WTC11 (cell line): Measurements from ENCODE around the gene TMEM154. TPM values are rescaled to one million over a fixed set of nuclear protein-coding genes. Genes with fewer than 3 reads are reported as not detected.

ENCODE experiments used
- ATAC-seq: fragments of 200-7000 bp; cut with Tn5 transposase; 2 replicates; pipeline ENCODE4 v1.10.0; 2021; ENCODE audit warnings: mild to moderate bottlenecking, moderate library complexity
- CTCF ChIA-PET: fragments of 300-600 bp; sonication (Branson Sonifier 250); formaldehyde crosslinking; loops from one replicate; lab custom pipeline; 2021; ENCODE audit warnings: antibody characterized with exemption; lab: Charles Lee
- POLR2A ChIA-PET: fragments of 350-600 bp; sonication (Branson Sonifier 250); formaldehyde crosslinking; loops from one replicate; lab custom pipeline; 2021; ENCODE audit warnings: antibody characterized with exemption; lab: Charles Lee
- DNase-seq: peaks from one replicate; pipeline ENCODE4 v3.0.0; 2021; ENCODE audit warnings: low spot score
- H3K27ac Mint-ChIP-seq: 2 replicates; pipeline ENCODE4 v1.8.0; 2021; ENCODE audit warnings: mixed read lengths
- H3K27me3 Mint-ChIP-seq: 2 replicates; pipeline ENCODE4 v1.8.0; 2021; ENCODE audit warnings: low read depth, mild to moderate bottlenecking, moderate library complexity, mixed read lengths
- H3K36me3 Mint-ChIP-seq: 2 replicates; pipeline ENCODE4 v1.8.0; 2021; ENCODE audit warnings: mixed read lengths
- H3K4me1 Mint-ChIP-seq: 2 replicates; pipeline ENCODE4 v1.8.0; 2022; ENCODE audit warnings: mixed read lengths
- H3K4me3 Mint-ChIP-seq: 2 replicates; pipeline ENCODE4 v1.8.0; 2021; ENCODE audit warnings: mild to moderate bottlenecking, moderate library complexity, mixed read lengths
- H3K9me3 Mint-ChIP-seq: 2 replicates; pipeline ENCODE4 v1.8.0; 2021; ENCODE audit warnings: mixed read lengths
- ATF1 ChIP-seq: sonication (generic); formaldehyde crosslinking; IDR thresholded peaks from 2 replicates; pipeline ENCODE4 v1.8.1; 2023; ENCODE audit warnings: mild to moderate bottlenecking, moderate library complexity, missing genetic modification reagents
- ATF3 ChIP-seq: sonication (generic); formaldehyde crosslinking; conservative IDR thresholded peaks from 2 replicates; pipeline ENCODE4 v1.8.1; 2022; ENCODE audit warnings: mild to moderate bottlenecking, missing genetic modification reagents
- CREM ChIP-seq: sonication (generic); formaldehyde crosslinking; IDR thresholded peaks from 2 replicates; pipeline ENCODE4 v1.8.1; 2022; ENCODE audit warnings: mild to moderate bottlenecking, missing genetic modification reagents, moderate library complexity
- ETV6 ChIP-seq: sonication (generic); formaldehyde crosslinking; IDR thresholded peaks from 2 replicates; pipeline ENCODE4 v1.8.1; 2022; ENCODE audit warnings: mild to moderate bottlenecking, missing genetic modification reagents
- FOXJ3 ChIP-seq: sonication (generic); formaldehyde crosslinking; IDR thresholded peaks from 2 replicates; pipeline ENCODE4 v1.9.0; 2021; ENCODE audit warnings: missing genetic modification reagents, mild to moderate bottlenecking, borderline replicate concordance
- IRF1 ChIP-seq: sonication (generic); formaldehyde crosslinking; IDR thresholded peaks from 2 replicates; pipeline ENCODE4 v1.8.0; 2023; ENCODE audit warnings: missing genetic modification reagents
- JAZF1 ChIP-seq: fragments of 250-450 bp; sonication (Bioruptor Pico); IDR thresholded peaks from 2 replicates; pipeline ENCODE4 v1.9.0; 2021; ENCODE audit warnings: moderate library complexity, mild to moderate bottlenecking, inconsistent platforms
- MLX ChIP-seq: sonication (generic); formaldehyde crosslinking; IDR thresholded peaks from 2 replicates; pipeline ENCODE4 v1.8.1; 2023; ENCODE audit warnings: mild to moderate bottlenecking, missing genetic modification reagents, moderate library complexity
- MYBL2 ChIP-seq: sonication (generic); formaldehyde crosslinking; IDR thresholded peaks from 2 replicates; pipeline ENCODE4 v1.8.1; 2023; ENCODE audit warnings: mild to moderate bottlenecking, moderate library complexity, missing genetic modification reagents
- NFYB ChIP-seq: sonication (generic); formaldehyde crosslinking; conservative IDR thresholded peaks from 2 replicates; pipeline ENCODE4 v1.8.0; 2022; ENCODE audit warnings: low read depth, missing genetic modification reagents
- SOX15 ChIP-seq: fragments of 250-450 bp; sonication (Bioruptor Pico); IDR thresholded peaks from 2 replicates; pipeline ENCODE4 v1.9.0; 2021; ENCODE audit warnings: mild to moderate bottlenecking
- STAT6 ChIP-seq: sonication (generic); formaldehyde crosslinking; conservative IDR thresholded peaks from 2 replicates; pipeline ENCODE4 v1.8.1; 2023; ENCODE audit warnings: mild to moderate bottlenecking, low read depth, missing genetic modification reagents, moderate library complexity
- ZNF121 ChIP-seq: sonication (generic); formaldehyde crosslinking; IDR thresholded peaks from 2 replicates; pipeline ENCODE4 v1.8.0; 2023; ENCODE audit warnings: missing genetic modification reagents
- ZNF263 ChIP-seq: sonication (generic); formaldehyde crosslinking; IDR thresholded peaks from 2 replicates; pipeline ENCODE4 v1.8.1; 2022; ENCODE audit warnings: low read depth, mild to moderate bottlenecking, moderate library complexity, missing genetic modification reagents
- ZNF423 ChIP-seq: fragments of 250-450 bp; sonication (Bioruptor Pico); IDR thresholded peaks from 2 replicates; pipeline ENCODE4 v2.1.2; 2022; ENCODE audit warnings: mild to moderate bottlenecking, moderate library complexity
- ZNF532 ChIP-seq: fragments of 250-450 bp; sonication (Bioruptor Pico); IDR thresholded peaks from 2 replicates; pipeline ENCODE4 v1.9.0; 2021; ENCODE audit warnings: mild to moderate bottlenecking, borderline replicate concordance
- total RNA-seq: library from RNA; stranded (reverse); gene quantifications from 3 replicates; pipeline ENCODE4 v1.2.3, GENCODE V29; 2021

TMEM154 gene
- total RNA-seq, 1 experiment from 2014 or later, result 2.1 TPM

GRCh38 chr4:152629908-152630307, 49.9 kb downstream of the TMEM154 start:
- CTCF ChIA-PET, result interaction anchor here (1.1 kb wide), 1 partner anchor 129 kb away, joined by 3 read pairs; no protein-coding TSS in a partner anchor
- DNase-seq (no peak), ATAC-seq (no peak)
- POLR2A ChIA-PET, result no interaction called here
- Mint-ChIP-seq H3K9me3 (peaks cover 4% of the 10 kb centered on the region), H3K36me3 (no peaks in the 10 kb centered on the region), H3K27ac (no peak overlapping the region), H3K4me3 (no peak overlapping the region), H3K4me1 (peaks cover 14% of the 10 kb centered on the region), H3K27me3 (no peaks in the 10 kb centered on the region)
- TF ChIP-seq MLX (CRISPR knock-in tag), result no peak
- TF ChIP-seq STAT6 (CRISPR knock-in tag), result no peak
- no peak for TF ChIP-seq ATF1 (CRISPR knock-in tag)
- TF ChIP-seq JAZF1 (CRISPR knock-in tag), result no peak
- no peak for TF ChIP-seq FOXJ3 (CRISPR knock-in tag)
- TF ChIP-seq ATF3 (CRISPR knock-in tag), result no peak
- no peak for TF ChIP-seq ETV6 (CRISPR knock-in tag)
- peak; percentile 67; the same call in 1 of the 2 replicates for TF ChIP-seq ZNF121

GRCh38 chr4:152628128-152628527, 51.7 kb downstream of the TMEM154 start:
- H3K4me3 Mint-ChIP-seq, result no peak overlapping the region
- CTCF ChIA-PET, result interaction anchor here (0.7 to 1.5 kb wide), 3 partner anchors 14 to 908 kb away, joined by 3 to 4 read pairs (median 3); no protein-coding TSS in a partner anchor
- no peaks in the 10 kb centered on the region for H3K27me3 Mint-ChIP-seq
- H3K36me3 Mint-ChIP-seq, result no peaks in the 10 kb centered on the region
- POLR2A ChIA-PET, result interaction anchor here (0.7 kb wide), 1 partner anchor 120 kb away, joined by 3 read pairs; no protein-coding TSS in a partner anchor
- ATAC-seq (no peak), DNase-seq (no peak)
- TF ChIP-seq IRF1 (CRISPR knock-in tag), result no peak
- peaks cover 4% of the 10 kb centered on the region for H3K9me3 Mint-ChIP-seq
- peaks cover under 1% of the 10 kb centered on the region; the same call in 1 of the 2 replicates for H3K4me1 Mint-ChIP-seq
- no peak overlapping the region for H3K27ac Mint-ChIP-seq

- H3K36me3 Mint-ChIP-seq, result no peaks in the 10 kb centered on the region
- POLR2A ChIA-PET, result no interaction called here
- H3K27me3 Mint-ChIP-seq, result no peaks in the 10 kb centered on the region
- H3K27ac Mint-ChIP-seq, result 0 out of 2 replicates have a peak overlapping the region, but pooled peaks have one; percentile 66
- H3K4me3 Mint-ChIP-seq, result no peak overlapping the region
- ATAC-seq (no peak), DNase-seq (no peak)
- TF ChIP-seq MYBL2 (CRISPR knock-in tag), result no peak
- TF ChIP-seq NFYB (CRISPR knock-in tag), result no peak
- TF ChIP-seq CREM, result no peak
- no peak for TF ChIP-seq SOX15 (CRISPR knock-in tag)
- H3K9me3 Mint-ChIP-seq, result peaks cover 4% of the 10 kb centered on the region
- no peaks in the 10 kb centered on the region for H3K4me1 Mint-ChIP-seq
- CTCF ChIA-PET, result no interaction called here
Measured at GRCh38 chr4:152626790-152627189, 53.0 kb downstream of the TMEM154 start.

GRCh38 chr4:152620915-152621314, 58.9 kb downstream of the TMEM154 start:
- H3K4me3 Mint-ChIP-seq, result no peak overlapping the region
- H3K4me1 Mint-ChIP-seq, result no peaks in the 10 kb centered on the region
- CTCF ChIA-PET, result no interaction called here
- H3K27ac Mint-ChIP-seq, result no peak overlapping the region
- H3K27me3 Mint-ChIP-seq, result no peaks in the 10 kb centered on the region
- H3K9me3 Mint-ChIP-seq, result no peaks in the 10 kb centered on the region
- H3K36me3 Mint-ChIP-seq, result no peaks in the 10 kb centered on the region
- no peak for DNase-seq
- no peak for TF ChIP-seq ZNF423 (CRISPR knock-in tag)
- no peak for TF ChIP-seq ZNF532
- no peak for TF ChIP-seq ZNF263 (CRISPR knock-in tag)
- TF ChIP-seq, all 79 proteins: peak for 0
- no peak for ATAC-seq
- POLR2A ChIA-PET, result no interaction called here
